Psoas muscle (tissue), 8 donors: ENCODE measurements around the gene ZNF513. TPM values are rescaled to one million over a fixed set of nuclear protein-coding genes. Genes with fewer than 3 reads are reported as not detected.

ENCODE experiments used
- ATAC-seq, 4 donors: fragments of 200-7000 bp; cut with Tn5 transposase; one replicate each; pipeline ENCODE4 v1.9.1; 2020; ENCODE audit warnings: moderate library complexity in 3 of 4, mild to moderate bottlenecking in 2 of 4
- DNase-seq, 2 donors: peaks; one replicate each; pipeline ENCODE4 v3.0.0-alpha.2; 2020
- H3K27ac ChIP-seq: fragments of 200-600 bp; one replicate; pipeline ENCODE4 v1.8.0; 2022
- H3K27me3 ChIP-seq, 3 donors: fragments of 200-600 bp in 1 of 3; one replicate each; pipeline versions ENCODE4 v1.6.1 to v1.8.0; 2013 to 2022; ENCODE audit warnings: low read length in 2 of 3, mild to moderate bottlenecking in 2 of 3, moderate library complexity in 1 of 3; ENCODE audit not compliant: insufficient read depth in 3 of 3
- H3K36me3 ChIP-seq, 2 donors: fragments of 200-600 bp in 1 of 2; one replicate each; pipeline versions ENCODE4 v1.6.1 to v1.8.0; 2013 to 2022; ENCODE audit warnings: low read depth in 1 of 2, mild to moderate bottlenecking in 1 of 2, moderate library complexity in 1 of 2; ENCODE audit not compliant: insufficient read depth in 1 of 2
- H3K4me1 ChIP-seq: fragments of 200-600 bp; one replicate; pipeline ENCODE4 v1.8.0; 2022
- H3K4me3 ChIP-seq: fragments of 200-600 bp; one replicate; pipeline ENCODE4 v1.8.0; 2022; ENCODE audit warnings: mild to moderate bottlenecking
- H3K9me3 ChIP-seq: fragments of 200-600 bp; one replicate; pipeline ENCODE4 v1.8.0; 2022
- WGBS, 3 donors: extraction: QIAGEN DNeasy Blood & Tissue Kit; methylation state at CpG; one replicate each; pipeline versions ENCODE4 v1.1.6 to v1.1.7; 2013; 5-methylcytosine and 5-hydroxymethylcytosine counted together
- intact Hi-C, 2 donors: fragments of 100-400 bp; cut with DNase I; formaldehyde crosslinking; loops; one replicate each; pipeline versions ENCODE4 v1.11.0 to v1.14.2; 2022
- polyA plus RNA-seq, 3 donors: library from polyadenylated mRNA; stranded (reverse); fragments of 200-250 nt; gene quantifications; one replicate each; pipeline ENCODE4 v1.2.3, GENCODE V29; 2013
- total RNA-seq, 4 donors: library from RNA; stranded (reverse); fragmentation: NEBNext Ultra II Directional in 2 of 4; extraction: Animal tissue kit (Norgen Biotek cat#: 25700) in 2 of 4; gene quantifications; one replicate each; pipeline versions ENCODE4 v1.2.1 to v1.2.4, GENCODE V29; 2021 to 2023
- TF ChIP-seq, protein P1 (sequence below): fragments of 200-600 bp; IDR thresholded peaks from one replicate; pipeline ENCODE4 v1.8.0; 2022; ENCODE audit warnings: antibody characterized with exemption
- donor health status: healthy with polysubstance abuse.
- donor health status: DM: no; HTN: no; CAD: no; lungs with moderate emphysema.
- donor health status: Bipolar disorder and iron deficiency.
- donor health status: healthy.
- donor health status: DM: yes; HTN: yes; CAD: no.
- donor health status: DM: no; HTN: no; CAD: no.
- donor health status: DM: no; HTN: no; CAD: no.
- donor health status: DM: yes; HTN: yes; CAD: no.

ZNF513 gene
- total and polyA plus RNA-seq, 7 donors, result 5.8 to 14.6 (median 10.7) TPM

- no peak for DNase-seq
- ATAC-seq, result no peak
- Histone ChIP-seq H3K4me3 (peak overlapping the region; percentile 82), H3K4me1 (peaks cover 11% of the 10 kb centered on the region), H3K9me3 (no peaks in the 10 kb centered on the region), H3K27ac (peak overlapping the region; percentile 96), H3K36me3 (peaks cover 4 to 77% of the 10 kb centered on the region in 2 donors), H3K27me3 (no peaks in the 10 kb centered on the region)
- TF ChIP-seq, protein P1, sequence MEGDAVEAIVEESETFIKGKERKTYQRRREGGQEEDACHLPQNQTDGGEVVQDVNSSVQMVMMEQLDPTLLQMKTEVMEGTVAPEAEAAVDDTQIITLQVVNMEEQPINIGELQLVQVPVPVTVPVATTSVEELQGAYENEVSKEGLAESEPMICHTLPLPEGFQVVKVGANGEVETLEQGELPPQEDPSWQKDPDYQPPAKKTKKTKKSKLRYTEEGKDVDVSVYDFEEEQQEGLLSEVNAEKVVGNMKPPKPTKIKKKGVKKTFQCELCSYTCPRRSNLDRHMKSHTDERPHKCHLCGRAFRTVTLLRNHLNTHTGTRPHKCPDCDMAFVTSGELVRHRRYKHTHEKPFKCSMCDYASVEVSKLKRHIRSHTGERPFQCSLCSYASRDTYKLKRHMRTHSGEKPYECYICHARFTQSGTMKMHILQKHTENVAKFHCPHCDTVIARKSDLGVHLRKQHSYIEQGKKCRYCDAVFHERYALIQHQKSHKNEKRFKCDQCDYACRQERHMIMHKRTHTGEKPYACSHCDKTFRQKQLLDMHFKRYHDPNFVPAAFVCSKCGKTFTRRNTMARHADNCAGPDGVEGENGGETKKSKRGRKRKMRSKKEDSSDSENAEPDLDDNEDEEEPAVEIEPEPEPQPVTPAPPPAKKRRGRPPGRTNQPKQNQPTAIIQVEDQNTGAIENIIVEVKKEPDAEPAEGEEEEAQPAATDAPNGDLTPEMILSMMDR, result no peak
- intact Hi-C loops, result no loop called here
- 88 to 93% (median 91%) methylated on average over 10 of the region's 10 CpGs for WGBS, 3 donors
Observed at GRCh38 chr2:27381577-27382181, 1.1 kb upstream of the ZNF513 start.

DNA sequence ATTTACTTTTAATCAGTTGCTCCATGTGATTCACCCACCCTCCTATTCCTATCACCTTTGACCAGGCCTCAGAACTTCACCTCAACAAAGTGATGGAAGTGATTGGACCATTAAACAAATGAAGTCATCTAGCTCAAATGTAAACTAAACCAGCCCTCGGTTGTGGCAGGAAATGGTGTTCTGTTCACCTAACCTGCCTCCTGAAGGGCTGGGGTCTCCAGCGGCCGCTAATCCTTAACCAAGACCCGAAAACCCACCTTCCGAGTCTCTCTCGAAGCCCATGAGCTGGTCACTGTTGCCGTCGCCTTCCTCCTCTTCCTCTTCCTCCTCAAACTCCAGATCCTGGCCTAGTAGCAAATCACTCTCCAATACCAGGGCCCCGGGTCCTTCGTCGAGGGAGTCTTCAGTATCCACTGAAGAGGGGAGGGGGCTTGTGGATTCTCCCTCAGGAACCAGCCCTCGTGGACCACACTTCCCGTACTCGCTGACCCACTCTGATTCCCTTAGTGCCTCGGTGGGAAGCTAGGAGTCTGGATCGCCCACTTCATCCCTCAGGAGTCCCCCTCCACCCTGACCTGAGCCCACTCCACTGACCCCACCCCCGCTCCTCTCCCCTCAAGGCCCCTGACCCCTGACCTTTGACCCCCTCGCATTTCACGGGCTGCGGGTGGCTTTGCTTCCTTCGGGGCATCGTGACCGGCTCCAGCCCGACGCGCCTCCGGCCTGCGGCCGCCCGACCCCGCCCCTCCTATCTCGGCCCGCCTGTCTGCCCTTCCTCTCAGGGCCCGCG, 503 bp downstream of the ZNF513 start:
- TF ChIP-seq, protein P1, result no peak
- Histone ChIP-seq H3K4me1 (peaks cover 11% of the 10 kb centered on the region), H3K36me3 (peaks cover 7 to 77% of the 10 kb centered on the region in 2 donors), H3K9me3 (no peaks in the 10 kb centered on the region), H3K27ac (peak overlapping the region; percentile 96), H3K4me3 (peak overlapping the region; percentile 82), H3K27me3 (no peaks in the 10 kb centered on the region)
- peak; percentile 25 to 42 (median 32) for ATAC-seq
- peak; percentile 80 to 89 for DNase-seq
- WGBS, 3 donors, result 1% methylated on average over 23 to 35 of the region's 35 CpGs
- intact Hi-C loops, result no loop called here

- intact Hi-C loops, result no loop called here
- no peaks in the 10 kb centered on the region for H3K27me3 ChIP-seq
- ATAC-seq, result no peak
- TF ChIP-seq, protein P1, result no peak
- 73 to 96% (median 81%) methylated on average over 2 of the region's 2 CpGs for WGBS, 3 donors
- peaks cover 11% of the 10 kb centered on the region for H3K4me1 ChIP-seq
- peaks cover 10 to 77% of the 10 kb centered on the region in 2 donors for H3K36me3 ChIP-seq
- H3K27ac ChIP-seq, result peak overlapping the region; percentile 96
- no peaks in the 10 kb centered on the region for H3K9me3 ChIP-seq
- H3K4me3 ChIP-seq, result peak overlapping the region; percentile 82
- DNase-seq, result no peak
Observed at GRCh38 chr2:27379383-27379835, 1.1 kb downstream of the ZNF513 start.

DNA sequence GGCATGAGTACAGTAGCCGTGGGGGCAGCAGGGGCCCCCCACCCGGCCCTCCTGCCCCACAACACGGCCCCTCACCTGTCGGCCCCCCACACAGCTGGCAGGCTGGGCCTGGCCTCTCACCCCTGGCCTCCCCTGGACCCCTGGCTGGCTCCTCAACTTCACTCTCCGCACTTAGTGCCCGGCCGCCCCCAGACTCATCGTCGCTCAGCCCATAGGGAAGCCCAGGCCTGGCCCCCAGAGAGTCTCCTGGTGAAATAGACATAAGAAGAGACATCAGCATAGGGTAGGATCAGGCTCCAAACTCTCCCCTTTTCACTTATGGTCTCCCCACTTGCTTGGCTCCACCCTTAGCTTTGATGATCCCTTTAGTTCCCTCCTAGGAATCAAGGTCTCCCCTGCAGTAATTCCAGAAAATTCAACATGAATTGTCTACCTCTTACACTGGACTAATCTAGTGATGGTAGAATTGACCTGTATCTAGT, 1.7 kb downstream of the ZNF513 start:
- WGBS, 3 donors, result 75 to 83% (median 80%) methylated on average over 8 to 9 of the region's 9 CpGs
- Histone ChIP-seq H3K4me3 (no peak overlapping the region), H3K4me1 (peaks cover 11% of the 10 kb centered on the region), H3K27ac (peak overlapping the region; percentile 96), H3K36me3 (peaks cover 10 to 77% of the 10 kb centered on the region in 2 donors), H3K27me3 (no peaks in the 10 kb centered on the region), H3K9me3 (no peaks in the 10 kb centered on the region)
- no peak for DNase-seq
- no peak for ATAC-seq
- intact Hi-C loops, result no loop called here
- TF ChIP-seq, protein P1, result no peak
